ENCODE measurements around the gene PSMF1.
A peak's percentile ranks its signal among the peaks of the same experiment; 100 is the strongest.

PSMF1 gene, protein sequence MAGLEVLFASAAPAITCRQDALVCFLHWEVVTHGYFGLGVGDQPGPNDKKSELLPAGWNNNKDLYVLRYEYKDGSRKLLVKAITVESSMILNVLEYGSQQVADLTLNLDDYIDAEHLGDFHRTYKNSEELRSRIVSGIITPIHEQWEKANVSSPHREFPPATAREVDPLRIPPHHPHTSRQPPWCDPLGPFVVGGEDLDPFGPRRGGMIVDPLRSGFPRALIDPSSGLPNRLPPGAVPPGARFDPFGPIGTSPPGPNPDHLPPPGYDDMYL

DNA sequence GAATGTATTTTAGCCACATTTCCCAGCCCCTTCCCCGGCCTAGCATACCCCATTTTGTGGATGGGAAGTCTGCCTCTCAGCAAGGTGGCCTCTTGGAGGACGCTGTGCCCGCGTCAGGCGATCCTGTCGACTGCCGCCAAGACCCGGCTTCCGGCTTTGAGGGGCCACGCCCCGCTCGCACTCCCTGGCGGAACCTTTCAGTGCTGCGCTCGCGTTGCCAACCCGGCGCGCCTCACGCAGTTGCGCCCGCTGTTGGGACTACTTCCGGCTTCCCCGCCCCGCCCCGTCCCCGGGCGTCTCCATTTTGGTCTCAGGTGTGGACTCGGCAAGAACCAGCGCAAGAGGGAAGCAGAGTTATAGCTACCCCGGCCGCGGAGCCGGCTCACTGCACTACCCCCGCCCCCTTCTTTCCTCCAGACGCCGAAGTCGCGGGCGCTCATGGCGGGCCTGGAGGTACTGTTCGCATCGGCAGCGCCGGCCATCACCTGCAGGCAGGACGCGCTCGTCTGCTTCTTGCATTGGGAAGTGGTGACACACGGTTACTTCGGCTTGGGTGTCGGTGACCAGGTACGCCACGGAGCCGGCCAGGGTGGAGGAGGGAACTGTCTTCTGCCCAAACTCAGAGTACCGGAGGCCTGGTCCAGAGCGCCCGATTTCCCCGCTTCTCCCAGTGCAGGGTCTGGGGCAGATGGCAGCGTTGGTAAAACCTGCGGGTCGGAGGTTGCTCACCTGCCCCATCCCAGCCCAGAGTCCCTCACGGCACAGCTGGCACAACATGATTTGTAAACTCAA is at the start of gene PSMF1:
TSS of gene PSMF1 (plus strand) at position 267 of the 792 bp plus-strand sequence. CDS start at position 439, 172 bp downstream.
- DNase-seq = peak; percentile 87

GRCh38 chr20:1072258-1072657 is 46.1 kb upstream of the PSMF1 start:
- DNase-seq = no peak

DNA sequence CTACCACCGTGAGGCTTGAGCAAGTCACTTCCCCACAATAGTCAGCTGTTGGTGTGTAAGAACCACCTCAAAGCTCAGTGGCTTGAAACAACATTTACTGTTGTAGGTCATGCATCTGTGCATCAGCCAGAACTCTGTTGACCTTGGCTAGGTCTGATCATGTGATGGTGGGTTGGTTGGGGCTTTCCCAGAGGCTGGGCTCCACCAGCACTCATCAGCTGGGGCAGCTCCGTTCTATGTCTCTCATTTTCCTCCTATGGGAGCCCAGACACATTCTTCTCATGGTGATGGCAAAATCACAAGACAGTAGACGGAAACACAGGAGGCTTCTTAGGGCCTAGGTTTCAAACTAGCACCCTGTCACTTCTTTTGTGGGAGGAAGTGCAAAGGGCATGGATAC is 42.8 kb upstream of the PSMF1 start:
- no peak for DNase-seq

DNA sequence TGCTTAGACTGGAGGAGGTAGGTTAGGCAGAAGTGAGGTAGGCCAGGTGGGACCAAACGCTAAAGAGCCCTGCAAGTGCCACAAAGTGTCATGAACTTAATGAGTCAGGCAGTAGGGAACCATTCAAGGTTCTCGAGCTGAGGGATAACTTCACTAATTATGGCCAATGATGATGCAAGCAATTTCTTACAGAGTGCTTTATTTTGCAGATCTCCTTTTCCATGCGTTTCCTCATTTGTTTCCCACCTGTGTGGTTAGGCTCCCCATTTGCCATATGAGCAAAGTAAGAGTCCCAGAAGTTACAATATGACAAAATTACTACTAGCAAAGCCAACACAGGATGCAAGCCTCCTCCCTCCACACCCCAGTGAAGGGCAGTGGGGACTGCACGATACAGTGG is 36.5 kb upstream of the PSMF1 start:
- no peak for DNase-seq

- DNase-seq = no peak
Observed at GRCh38 chr20:1083431-1084080, 34.8 kb upstream of the PSMF1 start.

DNA sequence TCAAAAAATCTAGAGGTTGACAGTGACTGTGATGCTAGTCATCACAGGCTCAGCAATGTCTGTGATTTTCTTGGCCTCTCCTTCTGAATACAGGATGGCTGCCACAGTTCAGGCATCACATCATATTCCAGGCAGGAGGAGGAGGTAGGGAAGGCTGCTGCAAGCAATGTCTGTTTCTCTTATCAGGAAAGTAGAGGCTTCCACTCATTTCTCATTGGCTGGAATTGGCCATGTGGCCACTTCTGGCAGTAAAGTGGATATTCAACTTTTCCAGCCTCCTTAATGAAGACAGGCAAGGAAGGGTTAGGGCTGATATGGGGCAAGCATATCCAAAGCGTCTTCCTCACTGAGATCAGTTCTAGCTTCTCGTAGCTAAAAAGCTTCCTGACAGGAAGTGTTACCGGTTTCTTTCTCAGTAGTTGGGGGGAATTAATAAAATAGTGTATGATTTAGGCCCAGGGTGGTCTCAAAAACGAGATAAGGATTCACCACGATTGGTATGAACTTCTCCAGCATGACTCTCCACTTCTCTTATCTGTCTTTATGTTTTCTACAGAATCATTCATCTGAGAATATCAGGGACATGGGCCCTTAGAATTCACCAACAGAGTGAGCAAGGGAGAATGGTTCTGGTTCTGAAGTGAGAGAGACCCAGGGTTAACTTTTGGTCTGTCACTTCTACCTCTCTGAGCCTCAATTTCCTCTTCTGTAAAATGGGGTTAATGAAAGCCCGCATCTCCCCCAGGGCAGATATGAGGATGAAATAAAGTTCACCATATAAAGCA is 32.7 kb upstream of the PSMF1 start:
- no peak for DNase-seq

DNA sequence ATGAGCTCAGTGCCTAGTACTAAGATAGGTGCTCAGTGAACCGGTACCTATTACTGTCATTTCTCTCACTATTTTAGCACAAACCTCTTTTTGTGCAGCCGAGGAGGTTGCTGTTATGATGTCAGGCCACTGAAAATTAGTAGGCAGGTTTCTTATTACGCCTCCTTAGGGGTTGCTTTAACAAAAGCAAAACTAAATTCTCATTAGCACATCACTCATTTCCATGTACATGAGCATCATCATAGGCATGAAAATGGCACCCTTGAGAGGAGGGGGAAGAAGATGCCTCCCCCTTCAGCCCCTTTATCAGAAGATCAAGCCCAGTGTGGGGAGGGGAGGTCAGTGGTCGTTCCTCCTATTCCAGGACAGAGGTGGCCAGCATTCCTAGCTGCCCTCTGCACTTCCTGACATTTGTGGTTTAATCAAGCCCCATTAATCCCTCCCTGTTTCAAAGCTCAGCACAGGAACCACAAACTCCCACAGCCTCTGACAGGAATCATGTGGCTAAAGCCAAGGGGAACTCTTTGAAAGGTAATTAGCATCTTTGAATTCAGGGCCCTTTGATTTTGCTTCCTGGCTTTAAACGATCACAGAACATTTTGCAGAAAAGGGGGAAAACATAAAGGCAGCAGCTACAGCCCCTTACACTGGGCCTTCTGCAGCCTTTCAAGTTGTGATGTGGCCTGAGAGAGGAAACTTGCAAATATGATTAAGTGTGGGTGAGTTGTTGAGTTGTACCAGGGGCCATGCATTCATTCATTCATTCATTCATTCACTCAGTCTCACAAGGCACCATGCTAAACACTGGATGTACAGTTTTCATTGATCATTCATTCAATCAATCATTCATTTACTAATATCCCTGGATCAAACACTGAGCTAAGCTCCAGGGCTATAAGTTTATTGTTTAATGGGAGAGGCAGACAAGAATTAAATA is 31.9 kb upstream of the PSMF1 start:
- no peak for DNase-seq

DNA sequence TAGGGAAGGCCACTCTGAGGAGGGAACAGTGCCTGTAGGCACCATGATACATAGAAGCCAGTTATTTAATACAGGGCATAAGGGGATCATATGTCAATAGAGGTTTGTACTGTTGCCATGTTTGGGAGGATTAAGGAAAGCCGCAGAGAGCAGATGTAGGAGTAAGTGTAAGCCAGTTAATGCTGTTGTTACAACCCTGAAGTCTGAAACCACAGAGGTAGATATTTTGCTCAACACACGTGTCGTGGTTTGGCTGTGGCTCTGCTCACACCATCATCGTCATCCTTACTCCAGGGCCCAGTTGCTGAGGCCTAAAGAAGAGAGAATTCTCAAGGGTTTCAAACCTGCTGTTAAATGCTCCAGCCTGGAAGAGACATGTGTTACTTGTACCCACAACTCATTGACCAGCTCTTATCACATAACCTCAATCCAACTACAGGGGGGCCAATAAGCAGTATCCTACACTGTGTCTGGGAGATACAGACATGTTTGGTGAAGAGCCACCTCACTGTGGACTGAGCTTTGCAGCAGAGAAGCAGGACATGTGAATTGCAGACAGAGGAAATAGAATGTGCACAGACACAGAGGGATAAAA is 31.0 kb upstream of the PSMF1 start:
- DNase-seq = peak; percentile 5

GRCh38 chr20:1094751-1095150 is 23.7 kb upstream of the PSMF1 start:
- DNase-seq = peak; percentile 41

DNA sequence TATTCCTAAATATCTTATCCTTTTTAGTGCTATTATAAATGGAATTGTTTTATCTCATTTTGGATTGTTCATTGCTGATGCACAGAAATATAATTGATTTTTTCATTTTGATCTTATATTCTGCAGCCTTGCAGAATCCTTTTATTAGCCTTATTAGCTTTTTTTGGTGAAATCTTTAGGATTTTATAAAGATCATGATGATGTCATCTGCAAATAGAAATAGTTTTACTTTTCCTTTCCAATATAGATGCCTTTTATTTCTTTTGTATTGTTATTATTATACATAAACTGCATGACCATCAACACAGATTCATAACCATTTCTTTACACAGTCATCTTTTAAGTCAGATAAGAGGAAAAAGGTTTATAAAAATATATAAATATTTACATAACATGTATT is 16.9 kb upstream of the PSMF1 start:
- DNase-seq = no peak

DNA sequence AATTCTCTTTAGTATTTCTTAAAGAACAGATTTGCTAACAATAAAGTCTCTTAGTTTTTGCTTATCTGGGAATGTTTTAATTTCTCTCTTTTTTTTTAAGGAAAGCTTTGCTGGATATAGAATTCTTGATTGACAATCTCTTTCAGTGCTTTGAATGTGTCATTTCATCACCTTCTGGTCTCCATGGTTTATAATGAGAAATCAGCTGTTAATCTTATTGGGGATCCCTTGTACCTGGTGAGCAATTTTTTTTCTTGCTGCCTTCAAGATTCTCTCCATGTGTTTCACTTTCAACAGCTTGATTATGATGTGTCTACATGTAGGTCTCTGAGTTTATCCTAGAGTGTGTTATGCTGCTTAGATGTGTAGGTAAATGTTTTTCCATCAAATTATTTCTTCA is 16.4 kb upstream of the PSMF1 start:
- no peak for DNase-seq

DNA sequence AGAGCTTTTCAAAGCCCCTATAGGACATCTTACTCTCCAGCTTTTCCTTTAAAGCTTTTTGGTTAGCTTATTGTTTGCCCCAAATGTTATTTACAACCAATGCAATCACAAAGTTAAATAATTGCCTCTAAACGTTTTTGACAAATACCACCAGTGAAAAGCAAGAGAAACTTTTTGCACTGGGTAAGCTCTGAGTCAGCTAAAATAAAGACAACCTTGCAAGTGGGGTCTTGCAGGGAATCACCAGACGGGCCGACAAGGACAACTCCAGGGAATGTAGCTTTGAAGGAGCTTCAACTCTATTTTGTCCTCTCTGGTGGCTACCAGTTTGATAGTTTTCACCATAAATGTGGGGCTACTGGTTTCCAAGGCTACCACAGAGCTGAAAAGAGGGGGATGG is 14.7 kb upstream of the PSMF1 start:
- DNase-seq = no peak

GRCh38 chr20:1105599-1106194 is 12.7 kb upstream of the PSMF1 start:
- DNase-seq = no peak

GRCh38 chr20:1107176-1107575 is 11.2 kb upstream of the PSMF1 start:
- no peak for DNase-seq

- peak; percentile 31 for DNase-seq
Observed at GRCh38 chr20:1108437-1108920, 9.9 kb upstream of the PSMF1 start.

DNA sequence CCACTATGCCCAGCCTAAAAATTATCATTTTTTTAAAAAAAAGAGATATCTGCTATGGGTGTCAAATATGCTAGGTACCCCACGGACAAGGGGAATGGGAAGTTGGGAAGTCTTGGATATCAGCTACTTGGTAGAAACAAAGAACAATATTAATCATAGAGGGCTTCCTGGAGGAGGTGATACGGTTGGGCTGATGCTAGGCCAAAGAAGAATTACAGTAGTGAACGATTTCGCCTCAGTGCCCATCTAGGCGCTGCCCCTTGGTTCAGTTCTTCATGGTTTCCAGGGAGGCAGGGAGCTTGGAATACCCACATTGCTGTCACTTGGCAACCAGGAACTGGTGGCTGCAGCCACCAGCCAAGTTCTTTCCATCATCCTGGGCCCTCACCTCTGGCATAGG is 5.5 kb upstream of the PSMF1 start:
- no peak for DNase-seq

GRCh38 chr20:1118004-1118335 is 432 bp upstream of the PSMF1 start:
- no peak for DNase-seq

DNA sequence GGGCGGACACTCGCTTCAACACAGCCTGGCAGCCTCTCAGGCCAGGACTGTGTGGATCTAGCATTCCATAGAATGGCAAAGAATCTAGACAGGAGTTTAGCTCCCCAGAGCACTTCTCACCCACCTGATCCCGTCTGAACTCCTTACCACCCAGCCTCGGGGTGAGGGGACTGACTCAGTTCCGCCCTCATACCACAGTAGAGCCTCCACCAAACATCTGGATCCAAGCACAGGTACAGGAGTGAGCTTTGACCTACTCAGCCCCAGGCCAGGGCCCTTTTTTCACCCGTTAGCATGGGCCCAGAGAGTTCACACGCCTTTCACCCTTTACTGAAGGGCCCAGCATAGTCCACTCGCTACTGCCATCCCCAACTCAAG is 715 bp downstream of the PSMF1 start:
- no peak for DNase-seq

- DNase-seq = no peak
Observed at GRCh38 chr20:1119524-1119923, 1.1 kb downstream of the PSMF1 start.

- no peak for DNase-seq
Observed at GRCh38 chr20:1121429-1121828, 3.0 kb downstream of the PSMF1 start.
